KMS-11 (cell line): ENCODE results near the gene NPM1.

ENCODE experiments used
- H2AFZ ChIP-seq: fragments of 200-600 bp; sonication (generic); 2 replicates; pipeline ENCODE4 v1.6.1; 2016; ENCODE audit warnings: antibody characterized with exemption, mixed run types, low read depth
- H3K27ac ChIP-seq: fragments of 200-600 bp; sonication (generic); 2 replicates; pipeline ENCODE4 v1.6.1; 2016; ENCODE audit warnings: mild to moderate bottlenecking, mixed run types
- H3K27me3 ChIP-seq: fragments of 200-600 bp; sonication (generic); 2 replicates; pipeline ENCODE4 v1.6.1; 2017; ENCODE audit warnings: mild to moderate bottlenecking, low read depth, mixed run types, moderate library complexity; ENCODE audit not compliant: insufficient read depth
- H3K36me3 ChIP-seq: fragments of 200-600 bp; sonication (generic); 2 replicates; pipeline ENCODE4 v1.6.1; 2017; ENCODE audit warnings: mild to moderate bottlenecking, mixed run types; ENCODE audit not compliant: insufficient read depth
- H3K4me1 ChIP-seq: fragments of 200-600 bp; sonication (generic); 2 replicates; pipeline ENCODE4 v1.6.1; 2016; ENCODE audit warnings: mild to moderate bottlenecking, low read depth, mixed run types; ENCODE audit not compliant: poor library complexity, severe bottlenecking
- H3K4me2 ChIP-seq: fragments of 200-600 bp; sonication (generic); 2 replicates; pipeline ENCODE4 v1.7.0; 2016; ENCODE audit warnings: mild to moderate bottlenecking, mixed run types
- H3K4me3 ChIP-seq: fragments of 200-600 bp; sonication (generic); IDR thresholded peaks from 2 replicates; pipeline ENCODE4 v1.6.1; 2017; ENCODE audit warnings: low read depth, low read length, mixed read lengths; ENCODE audit not compliant: insufficient read depth
- H3K79me2 ChIP-seq: fragments of 200-600 bp; sonication (generic); 2 replicates; pipeline ENCODE4 v1.6.1; 2016; ENCODE audit warnings: low read depth, mixed run types; ENCODE audit not compliant: insufficient read depth
- H3K9ac ChIP-seq: fragments of 200-600 bp; sonication (generic); 2 replicates; pipeline ENCODE4 v1.6.1; 2016; ENCODE audit warnings: mild to moderate bottlenecking, mixed run types
- H4K20me1 ChIP-seq: fragments of 200-600 bp; sonication (generic); 2 replicates; pipeline ENCODE4 v1.6.1; 2016; ENCODE audit warnings: mild to moderate bottlenecking, mixed run types; ENCODE audit not compliant: insufficient read depth
- CTCF ChIP-seq: fragments of 200-600 bp; sonication (generic); conservative IDR thresholded peaks from 2 replicates; pipeline ENCODE4 v1.6.1; 2017; ENCODE audit warnings: low read depth, mild to moderate bottlenecking, antibody characterized with exemption, low read length, moderate library complexity, mixed read lengths

Gene NPM1

GRCh38 chr5:171416160-171417049, 28.8 kb downstream of the NPM1 start:
- H3K4me2 ChIP-seq = no peak overlapping the region
- no peak overlapping the region for H2AFZ ChIP-seq
- H3K79me2 ChIP-seq = no peaks in the 10 kb centered on the region
- H4K20me1 ChIP-seq = peaks cover 17% of the 10 kb centered on the region; the same call in 1 of the 2 replicates
- TF ChIP-seq CTCF = no peak
- H3K4me1 ChIP-seq = peaks cover 6% of the 10 kb centered on the region
- no peak overlapping the region for H3K27ac ChIP-seq
- 0 out of 2 replicates have a peak, but pooled peaks cover 4% of the 10 kb centered on the region for H3K36me3 ChIP-seq
- H3K4me3 ChIP-seq = no peak overlapping the region
- H3K9ac ChIP-seq = no peak overlapping the region
- H3K27me3 ChIP-seq = no peaks in the 10 kb centered on the region

DNA sequence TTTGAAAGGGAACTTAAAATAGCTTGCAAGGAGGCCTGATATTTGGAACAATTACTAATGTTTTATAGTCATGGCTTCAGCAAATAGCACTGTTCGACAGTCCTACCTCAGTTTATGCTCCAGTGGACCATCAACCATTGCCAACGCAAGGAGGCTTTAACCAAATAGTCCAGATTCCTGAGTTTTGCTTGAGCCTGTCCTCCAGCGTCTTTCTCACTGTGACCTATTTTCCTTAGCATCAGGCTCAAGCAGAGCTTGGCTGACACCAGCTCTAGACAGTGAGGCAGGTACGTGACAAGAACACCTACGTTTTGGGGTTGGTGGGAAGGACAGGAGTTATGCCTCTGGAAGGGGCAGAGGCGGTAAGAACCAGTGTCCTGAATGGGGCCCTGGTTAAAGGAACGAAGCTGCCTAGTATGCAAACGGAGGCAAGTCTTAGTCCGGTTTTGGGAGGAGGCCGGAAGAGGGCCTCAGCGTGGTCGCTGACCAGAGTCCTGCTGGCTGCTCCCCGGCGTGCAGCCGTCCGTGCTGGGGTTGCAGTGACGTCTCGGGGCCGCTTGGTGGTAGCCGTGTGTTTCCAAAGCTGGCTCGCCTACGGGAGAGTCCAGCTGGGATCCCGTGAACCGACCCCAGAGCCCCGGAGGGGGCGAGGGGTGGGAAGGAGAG, 30.8 kb downstream of the NPM1 start:
- Histone ChIP-seq H3K36me3 (no peaks in the 10 kb centered on the region), H3K4me3 (no peak overlapping the region), H3K27ac (no peak overlapping the region), H2AFZ (no peak overlapping the region), H4K20me1 (no peaks in the 10 kb centered on the region), H3K4me1 (peaks cover 6% of the 10 kb centered on the region), H3K4me2 (peak overlapping the region; percentile 66; the same call in 1 of the 2 replicates), H3K27me3 (no peaks in the 10 kb centered on the region), H3K79me2 (no peaks in the 10 kb centered on the region), H3K9ac (no peak overlapping the region)
- peak; percentile 73 for TF ChIP-seq CTCF

DNA sequence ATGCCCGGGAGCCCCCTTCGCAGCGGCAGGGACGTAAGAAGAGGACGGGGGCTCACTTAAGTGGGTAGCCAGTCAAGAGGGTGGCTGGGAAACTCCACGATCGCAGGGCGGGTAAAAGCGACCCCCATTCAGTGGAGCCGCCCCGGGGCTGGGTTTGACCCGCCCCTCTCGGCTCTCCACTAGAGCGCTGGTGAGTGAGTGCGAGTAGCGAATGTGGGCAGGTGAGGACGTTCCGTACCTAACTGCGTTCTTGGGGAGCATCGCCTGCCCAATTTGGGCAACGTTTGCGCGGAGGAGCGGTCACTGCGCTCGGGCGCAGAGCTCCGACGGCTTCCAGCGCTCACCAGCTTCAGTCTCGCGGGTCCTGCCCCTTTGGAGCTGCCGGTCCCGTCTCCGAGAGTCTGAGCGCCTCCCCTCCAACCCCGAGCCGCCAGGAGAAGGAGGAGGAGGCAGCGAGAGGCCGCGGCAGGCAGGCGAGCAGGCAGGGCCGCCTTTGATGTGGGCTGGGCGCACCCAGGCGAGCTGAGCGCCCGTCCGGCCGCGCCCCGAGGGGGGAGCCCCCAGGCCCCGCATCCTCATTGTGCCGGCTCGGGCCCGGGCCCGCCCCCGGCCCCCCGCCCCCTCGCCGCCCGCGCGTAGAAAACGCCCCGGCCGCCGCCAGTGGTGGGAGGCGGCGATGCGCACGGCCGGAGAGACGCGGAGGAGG, 31.5 kb downstream of the NPM1 start, which contains the start of gene FGF18:
FGF18 (plus strand) TSS at position 666 of the 706 bp plus-strand sequence. CDS start 553 bp downstream, outside the sequence.
- Histone ChIP-seq H3K4me3 (no peak within 1 kb of the TSS), H3K4me1 (peaks cover 6% of the 10 kb centered on the region), H3K36me3 (no peaks in the 10 kb centered on the region), H3K4me2 (peak within 1 kb of the TSS; percentile 66; the same call in 1 of the 2 replicates), H2AFZ (no peak within 1 kb of the TSS), H3K27me3 (no peaks in the 10 kb centered on the region), H3K9ac (no peak within 1 kb of the TSS), H3K27ac (no peak within 1 kb of the TSS), H4K20me1 (no peaks in the 10 kb centered on the region), H3K79me2 (no peaks in the 10 kb centered on the region)
- peak; percentile 44 for TF ChIP-seq CTCF

GRCh38 chr5:171419688-171420430, 32.2 kb downstream of the NPM1 start:
- H3K4me1 ChIP-seq = peaks cover 6% of the 10 kb centered on the region
- no peak overlapping the region for H3K9ac ChIP-seq
- H3K27ac ChIP-seq = no peak overlapping the region
- H2AFZ ChIP-seq = no peak overlapping the region
- H3K4me2 ChIP-seq = no peak overlapping the region
- no peaks in the 10 kb centered on the region for H3K36me3 ChIP-seq
- no peaks in the 10 kb centered on the region for H4K20me1 ChIP-seq
- no peaks in the 10 kb centered on the region for H3K79me2 ChIP-seq
- H3K4me3 ChIP-seq = no peak overlapping the region
- H3K27me3 ChIP-seq = no peaks in the 10 kb centered on the region
- TF ChIP-seq CTCF = no peak
